Skeletal muscle cell (primary cell): ENCODE results near the gene SAMM50.
"Not testable (repeated sequence)": the region's sequence is repeated elsewhere in the genome, so short reads cannot be mapped to it uniquely, and the experiment has no call there.

Source experiments
- DNase-seq: peaks from one replicate; pipeline ENCODE4 v3.0.0-alpha.2; 2010; ENCODE audit warnings: low read depth
- H3K4me3 ChIP-seq: 2 replicates; pipeline ENCODE4 v1.5.1; 2011; ENCODE audit warnings: low read depth, mild to moderate bottlenecking, control low read depth, low read length, moderate library complexity

Gene SAMM50

DNA sequence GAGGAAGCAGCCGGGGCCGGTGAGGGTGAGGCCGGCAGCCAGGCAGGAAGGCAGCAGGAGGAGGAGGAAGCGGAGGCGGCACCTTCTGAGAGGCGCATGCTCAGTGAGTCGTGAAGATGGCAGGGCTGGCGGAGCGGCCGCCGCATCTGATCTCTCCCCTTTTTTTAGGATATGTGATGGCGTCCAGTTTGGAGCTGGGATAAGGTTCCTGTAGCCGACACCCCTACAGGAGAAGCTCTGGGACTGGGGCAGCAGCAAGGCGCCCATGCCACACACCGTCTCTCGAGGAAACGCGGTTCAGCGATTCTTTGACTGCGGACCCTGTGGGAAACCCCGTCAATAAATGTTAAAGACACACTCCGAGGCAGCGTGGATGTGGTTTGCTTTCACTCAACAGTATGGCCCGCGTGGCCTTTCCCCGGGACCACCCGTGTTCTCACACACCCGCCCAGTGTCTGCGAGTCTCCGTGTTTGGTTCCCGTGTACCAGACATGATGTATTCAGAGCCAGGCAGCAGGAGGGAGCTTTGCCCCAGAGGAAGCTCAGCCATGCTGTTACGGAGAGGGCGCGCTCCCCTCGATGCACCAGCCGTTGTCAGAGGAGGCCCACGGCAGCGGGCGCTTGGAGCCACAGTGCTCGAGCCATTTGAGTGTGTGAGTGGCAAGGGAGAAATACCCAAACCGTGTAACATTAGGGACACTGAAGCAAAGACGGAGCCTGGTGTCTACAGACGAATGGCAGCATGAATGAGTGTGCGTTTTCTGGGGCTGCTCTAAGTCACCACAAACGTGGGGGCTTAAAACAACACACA, 41.1 kb downstream of the SAMM50 start:
- DNase-seq, result no peak
- no peak overlapping the region for H3K4me3 ChIP-seq

DNA sequence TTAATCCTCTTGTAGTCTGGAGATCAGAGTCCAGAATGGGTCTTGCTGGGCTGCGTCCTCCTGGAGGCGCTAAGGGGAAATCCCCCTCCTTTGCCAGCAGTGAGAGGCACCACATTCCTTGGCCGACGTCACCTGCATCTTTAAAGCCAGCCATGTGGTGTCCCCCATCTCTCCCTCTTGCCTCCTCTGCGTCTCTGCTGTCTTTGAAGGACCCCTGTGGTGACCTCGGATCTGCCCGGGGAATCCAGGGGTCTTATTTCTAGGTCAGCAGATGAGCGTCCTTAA, 41.7 kb downstream of the SAMM50 start:
- no peak overlapping the region for H3K4me3 ChIP-seq
- no peak for DNase-seq

DNA sequence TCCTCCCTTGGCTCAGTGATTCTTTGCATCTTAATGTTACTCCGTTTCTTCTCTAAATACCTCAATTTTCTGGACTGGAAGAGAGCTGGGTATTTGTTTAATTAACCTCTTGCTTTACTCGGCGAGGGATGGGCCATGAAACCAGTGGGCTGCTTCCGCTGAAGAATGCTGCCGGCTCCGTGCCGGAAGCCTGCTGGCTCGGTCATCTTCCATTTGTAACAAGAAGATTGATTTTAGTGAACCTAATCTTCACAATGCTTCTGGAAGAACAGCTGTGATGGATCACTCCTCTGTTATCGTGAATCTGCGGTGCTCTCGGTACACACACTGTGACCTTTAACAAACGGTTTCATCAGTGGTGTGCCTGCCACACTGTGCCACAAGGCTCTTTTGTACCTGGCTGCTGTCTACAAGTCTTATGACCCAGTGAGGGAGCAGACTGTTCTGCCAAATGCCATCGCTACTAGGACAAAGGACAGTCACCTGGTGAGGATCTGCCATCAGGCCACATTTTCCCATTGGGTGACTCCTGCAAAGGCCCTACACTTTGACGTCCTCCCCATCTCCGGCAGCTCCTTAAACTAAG, 43.5 kb downstream of the SAMM50 start:
- H3K4me3 ChIP-seq, result no peak overlapping the region
- no peak for DNase-seq

DNA sequence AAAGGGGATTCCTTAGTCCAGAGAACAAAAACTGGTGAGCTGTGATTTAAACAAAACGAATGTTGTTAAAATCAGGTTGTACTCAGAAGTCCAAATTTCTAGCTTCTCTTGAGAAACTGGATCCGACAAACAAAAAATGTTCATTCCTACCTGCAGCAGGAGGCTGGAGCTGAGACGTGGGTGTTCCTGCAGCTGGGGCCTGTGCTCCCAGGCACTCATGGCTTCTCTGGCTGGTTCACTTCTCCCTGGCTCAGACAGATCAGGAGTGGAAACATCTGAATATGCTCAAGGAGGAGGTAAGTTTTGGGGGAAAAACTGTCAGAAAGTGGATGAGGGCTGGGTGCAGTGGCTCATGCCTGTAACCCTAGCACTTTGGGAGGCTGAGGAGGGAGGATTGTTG, 44.1 kb downstream of the SAMM50 start:
- DNase-seq, result no peak
- no peak overlapping the region for H3K4me3 ChIP-seq

DNA sequence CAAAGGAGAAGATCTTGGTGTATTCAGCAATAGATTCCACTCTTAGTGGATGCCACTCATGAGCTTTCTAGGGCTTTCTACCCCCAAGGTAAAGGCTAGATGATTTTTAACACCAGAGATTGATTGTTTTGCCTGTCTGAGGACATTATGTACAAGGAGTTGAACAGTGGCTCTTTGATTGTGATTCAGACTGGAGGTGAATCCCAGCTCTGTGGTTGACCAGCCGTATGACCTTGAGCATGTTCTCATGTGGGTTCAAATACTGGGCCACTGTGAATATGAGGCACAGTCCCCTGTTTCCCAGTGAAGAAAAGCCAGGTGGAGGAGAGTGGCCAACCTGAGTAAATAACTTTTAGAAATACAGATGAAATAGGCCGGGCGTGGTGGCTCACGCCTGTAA, 44.9 kb downstream of the SAMM50 start:
- H3K4me3 ChIP-seq, result no peak overlapping the region
- no peak for DNase-seq

DNA sequence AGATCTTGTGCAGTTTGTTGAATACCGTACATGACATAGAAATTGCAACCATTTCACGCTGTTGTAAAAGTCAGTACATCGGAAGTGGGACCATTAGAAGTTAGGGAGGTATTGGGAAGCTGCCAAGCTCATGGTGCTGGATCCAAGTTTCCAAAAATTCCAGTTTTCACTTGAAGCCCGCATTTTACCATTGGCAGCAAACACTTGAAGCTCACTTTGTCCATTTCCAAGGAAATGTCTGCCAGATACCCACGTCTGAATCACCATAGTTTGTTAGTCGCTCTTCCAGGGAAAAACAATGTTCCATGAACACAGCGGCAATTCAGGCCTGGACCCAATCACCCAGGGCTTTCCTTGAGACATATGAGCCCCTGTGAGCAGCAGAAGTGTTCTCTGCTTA, 46.3 kb downstream of the SAMM50 start:
- no peak overlapping the region for H3K4me3 ChIP-seq
- DNase-seq, result no peak

DNA sequence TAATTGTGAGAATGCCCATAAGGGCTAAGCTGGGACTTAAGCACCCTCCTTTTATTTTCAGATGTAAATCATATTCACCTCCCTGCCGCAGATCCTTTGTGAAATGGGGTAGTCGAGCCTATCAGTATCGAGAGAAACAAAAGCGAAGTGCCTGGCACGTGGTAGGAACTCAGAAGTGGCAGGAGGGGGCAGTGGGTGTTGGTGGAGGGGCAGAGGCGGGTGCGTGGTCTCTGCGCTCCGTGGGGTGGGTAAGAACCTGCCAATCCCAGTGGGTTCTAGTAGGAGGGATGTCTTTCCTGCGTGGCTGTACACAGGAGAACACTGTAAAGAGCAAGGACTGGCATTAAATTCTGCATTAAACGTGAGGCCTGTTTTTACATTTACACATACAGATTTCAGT, 47.1 kb downstream of the SAMM50 start:
- H3K4me3 ChIP-seq, result no peak overlapping the region
- no peak for DNase-seq

DNA sequence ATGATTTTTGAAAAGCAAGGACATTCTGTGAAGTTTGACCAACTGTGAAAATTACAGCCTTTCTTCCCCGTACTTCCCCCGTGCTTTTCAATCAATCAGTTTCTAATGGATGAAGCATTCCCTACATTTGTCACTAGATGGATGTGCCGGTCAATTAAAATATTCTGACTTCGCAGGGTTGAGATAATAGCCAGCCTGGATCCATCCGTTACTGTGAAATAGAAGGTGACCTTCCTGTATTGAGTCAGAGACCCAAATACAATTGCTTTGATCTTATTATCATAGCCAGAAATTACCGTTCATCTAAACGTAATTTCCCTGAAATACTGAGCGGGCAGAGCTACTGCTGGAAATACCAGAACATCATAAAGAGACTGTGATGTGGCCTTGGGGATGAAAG, 47.8 kb downstream of the SAMM50 start:
- no peak overlapping the region for H3K4me3 ChIP-seq
- DNase-seq, result no peak

DNA sequence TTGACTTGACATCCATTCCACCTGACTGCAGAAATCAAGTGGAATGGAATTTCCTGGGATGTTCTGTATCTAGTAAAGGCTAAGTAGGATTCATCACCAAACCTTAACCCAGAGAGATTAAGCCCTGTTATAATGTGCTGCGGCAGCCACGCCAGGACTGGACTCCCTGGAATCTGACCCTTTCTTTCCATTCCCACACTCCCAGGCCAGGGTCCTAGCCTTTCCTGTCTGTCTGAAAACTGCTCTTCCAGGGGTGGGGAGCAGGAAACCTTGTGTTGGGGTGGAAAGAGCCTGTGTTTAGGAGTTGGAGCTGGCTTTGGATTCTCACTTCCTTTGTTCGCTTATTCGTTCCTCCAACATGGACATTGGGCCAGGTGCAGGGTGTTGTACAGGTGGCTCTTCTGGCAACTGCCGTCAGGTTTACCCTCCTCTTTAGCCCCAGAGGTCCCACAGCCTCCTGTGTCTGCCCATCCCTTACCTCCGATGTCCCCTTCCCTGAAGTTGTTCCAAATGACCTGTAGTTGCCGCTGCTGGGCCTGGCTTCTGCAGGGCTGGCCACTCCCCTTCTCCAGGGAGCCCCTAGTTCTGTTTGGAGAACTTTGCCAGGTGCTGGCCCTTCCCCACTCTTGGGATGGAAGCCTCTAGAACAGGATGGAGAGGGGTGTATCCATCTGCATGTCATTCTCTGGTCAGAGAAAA, 48.3 kb downstream of the SAMM50 start:
- H3K4me3 ChIP-seq, result no peak overlapping the region
- no peak for DNase-seq

DNA sequence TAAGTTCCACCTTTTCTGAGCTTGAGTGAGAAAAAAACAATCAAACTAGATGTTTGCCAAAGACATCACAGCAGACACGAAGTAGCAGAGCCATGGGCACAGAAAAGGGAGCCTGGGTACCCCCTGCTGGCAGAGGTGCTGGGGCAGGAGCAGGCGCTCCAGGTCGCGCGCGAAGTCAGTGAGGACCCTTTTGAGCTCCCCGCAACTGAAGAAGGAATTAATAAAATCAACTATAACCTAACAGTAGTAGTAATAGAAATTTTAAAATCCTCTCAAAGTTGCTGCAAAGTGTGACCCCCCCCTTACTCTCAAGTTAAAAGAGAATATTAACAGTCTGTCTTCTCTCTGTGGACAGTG, 48.8 kb downstream of the SAMM50 start:
- DNase-seq, result no peak
- H3K4me3 ChIP-seq, result no peak overlapping the region

DNA sequence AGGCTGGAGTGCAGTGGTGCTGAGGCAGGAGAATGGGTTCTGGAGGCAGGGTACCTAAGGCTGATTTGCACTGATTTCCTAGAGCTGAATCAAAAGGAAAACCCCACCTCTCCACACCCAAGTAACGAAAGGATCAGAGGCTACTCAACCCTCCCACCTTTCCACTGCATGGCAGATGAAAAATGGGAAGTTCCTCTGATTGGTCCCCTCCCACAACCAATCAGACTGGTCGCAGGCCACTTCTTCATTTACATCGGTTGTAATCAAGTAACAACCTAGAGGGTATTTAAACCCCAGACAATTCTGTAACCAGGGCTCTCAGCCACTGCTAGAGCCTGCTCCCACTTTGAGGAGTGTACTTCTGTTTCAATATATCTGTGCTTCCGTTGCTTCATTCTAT, 50.3 kb downstream of the SAMM50 start:
- no peak for DNase-seq

DNA sequence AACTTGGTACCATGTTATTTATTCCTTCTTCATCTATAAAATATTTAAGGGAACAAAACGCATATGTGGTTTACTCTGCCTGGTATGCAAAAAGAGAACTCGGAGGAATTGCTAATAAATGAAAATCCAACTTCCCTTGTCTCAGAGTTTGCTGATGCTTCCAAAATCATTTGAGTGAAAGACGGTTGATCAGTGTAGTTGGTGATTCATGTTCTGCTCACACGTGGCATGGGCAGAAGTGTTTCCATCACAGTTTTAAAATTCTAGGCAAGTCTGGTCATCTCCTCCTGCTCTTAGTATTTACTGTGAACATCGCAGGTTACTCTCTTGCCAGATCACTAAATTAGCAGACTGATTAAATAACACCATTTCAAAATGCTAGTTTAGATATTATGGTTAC, 56.9 kb downstream of the SAMM50 start:
- no peak for DNase-seq

More for the DNA sequence above, 50.3 kb downstream of the SAMM50 start:
- H3K4me3 ChIP-seq, result no peak overlapping the region

DNA sequence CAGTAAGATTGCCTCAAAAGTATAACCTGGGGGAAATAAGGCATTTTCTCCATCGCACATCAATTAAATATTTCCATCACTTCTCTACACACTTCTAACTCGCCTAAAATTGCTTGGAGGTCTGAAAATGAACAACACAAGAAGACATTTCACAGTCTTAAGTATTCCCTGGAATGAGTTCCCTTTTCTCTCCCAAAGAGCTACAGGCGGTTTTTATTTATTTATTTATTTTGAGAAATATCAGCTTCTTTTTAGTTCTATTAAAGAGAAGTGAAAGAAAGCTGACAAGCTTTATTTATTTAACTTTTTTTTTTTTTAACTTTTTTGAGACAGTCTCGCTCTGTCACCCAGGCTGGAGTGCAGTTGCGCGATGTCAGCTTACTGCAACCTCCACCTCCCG, 57.3 kb downstream of the SAMM50 start:
- H3K4me3 ChIP-seq, result no peak overlapping the region
- no peak for DNase-seq

More for the DNA sequence above, 56.9 kb downstream of the SAMM50 start:
- H3K4me3 ChIP-seq, result no peak overlapping the region

DNA sequence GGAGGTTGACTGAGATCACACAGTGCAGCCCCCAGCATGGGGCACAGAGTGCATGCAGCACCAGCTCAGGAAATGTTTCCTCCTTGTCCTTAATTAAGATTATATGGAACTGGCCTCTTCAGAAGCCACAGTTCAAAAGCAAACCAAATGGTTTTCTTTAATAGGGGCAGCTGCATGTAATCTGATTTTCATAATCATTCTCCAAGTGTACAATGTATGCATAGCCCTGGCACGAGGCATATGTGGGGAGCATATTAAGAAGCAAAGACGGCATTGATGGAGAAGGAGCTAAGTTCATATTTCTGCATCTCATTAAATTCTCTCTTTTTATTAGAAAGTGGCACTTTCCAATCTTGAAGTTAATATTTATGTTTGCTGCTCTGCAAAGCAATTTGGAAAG, 59.0 kb downstream of the SAMM50 start:
- H3K4me3 ChIP-seq, result no peak overlapping the region
- no peak for DNase-seq

DNA sequence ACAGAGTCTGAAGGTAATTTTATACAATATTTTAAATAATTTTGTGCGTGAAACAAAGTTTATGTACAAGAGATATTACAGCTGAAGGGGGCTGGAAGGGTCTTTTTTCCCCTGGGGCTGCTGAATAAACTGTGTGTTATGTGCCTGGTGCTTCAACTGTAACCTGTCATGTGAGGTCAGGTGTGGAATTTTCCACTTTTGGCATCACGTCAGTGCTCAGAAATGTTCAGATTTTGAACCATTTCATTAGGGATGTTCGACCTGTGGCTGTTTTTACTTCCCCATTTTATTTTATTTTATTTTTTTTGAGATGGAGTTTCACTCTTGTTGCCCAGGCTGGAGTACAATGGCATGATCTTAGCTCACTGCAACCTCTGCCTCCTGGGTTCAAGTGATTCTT, 61.3 kb downstream of the SAMM50 start:
- DNase-seq, result not testable (repeated sequence)

DNA sequence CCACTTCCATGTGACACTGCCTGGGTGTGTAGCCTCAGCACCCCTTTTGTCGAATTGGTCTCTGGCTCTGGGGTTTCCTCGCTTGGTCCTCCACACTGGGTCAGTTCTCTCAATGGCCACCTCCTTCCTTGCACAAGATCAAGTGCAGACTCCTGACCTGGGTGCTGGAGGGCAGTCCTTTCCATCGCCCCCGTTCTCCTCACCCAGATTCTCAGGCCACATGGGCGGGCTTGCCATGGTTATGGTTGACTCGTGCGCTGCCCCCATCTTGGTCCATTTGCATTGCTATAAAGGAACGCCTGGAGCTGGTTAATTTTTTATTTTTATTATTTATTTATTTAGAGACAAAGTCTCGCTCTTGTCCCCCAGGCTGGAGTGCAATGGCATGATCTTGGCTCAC, 63.4 kb downstream of the SAMM50 start:
- H3K4me3 ChIP-seq, result no peak overlapping the region
- DNase-seq, result no peak

More for the DNA sequence above, 61.3 kb downstream of the SAMM50 start:
- H3K4me3 ChIP-seq, result not testable (repeated sequence)

DNA sequence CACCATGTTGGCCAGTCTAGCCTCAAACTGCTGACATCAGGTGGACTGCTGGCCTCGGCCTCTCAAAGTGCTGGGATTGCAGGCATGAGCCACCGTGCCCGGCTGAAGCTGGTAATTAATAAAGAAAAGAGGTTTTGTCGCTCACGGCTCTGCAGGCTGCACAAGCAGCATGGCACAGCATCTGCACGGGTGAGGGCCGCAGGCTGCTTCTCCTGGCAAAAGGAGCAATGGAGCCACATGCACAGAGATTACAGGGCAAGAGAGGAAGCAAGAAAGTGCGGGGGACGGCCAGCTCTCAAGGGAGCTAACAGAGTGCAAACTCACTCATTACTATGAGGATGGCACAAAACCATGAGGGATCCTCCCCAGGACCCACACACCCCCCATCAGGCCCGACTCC, 64.2 kb downstream of the SAMM50 start:
- no peak for DNase-seq
- H3K4me3 ChIP-seq, result no peak overlapping the region

DNA sequence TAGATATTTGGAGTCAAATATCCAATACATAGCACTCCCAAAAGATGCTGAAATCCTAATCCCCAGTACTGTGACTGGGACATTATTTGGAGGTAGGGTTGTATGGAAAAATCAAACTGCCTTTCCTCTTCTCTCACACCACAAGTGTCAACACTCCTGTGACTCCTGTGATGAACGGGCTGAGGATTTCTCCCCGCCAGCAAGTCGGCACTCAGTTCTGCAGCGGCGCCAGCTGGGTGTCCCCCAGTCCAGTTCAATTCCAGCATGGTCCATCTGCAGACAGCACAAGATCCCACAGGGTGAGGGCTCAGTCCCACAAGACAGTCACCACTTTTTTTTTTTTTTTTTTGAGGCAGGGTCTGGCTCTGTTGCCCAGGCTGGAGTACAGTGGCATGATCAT, 64.6 kb downstream of the SAMM50 start:
- H3K4me3 ChIP-seq, result no peak overlapping the region
- no peak for DNase-seq

DNA sequence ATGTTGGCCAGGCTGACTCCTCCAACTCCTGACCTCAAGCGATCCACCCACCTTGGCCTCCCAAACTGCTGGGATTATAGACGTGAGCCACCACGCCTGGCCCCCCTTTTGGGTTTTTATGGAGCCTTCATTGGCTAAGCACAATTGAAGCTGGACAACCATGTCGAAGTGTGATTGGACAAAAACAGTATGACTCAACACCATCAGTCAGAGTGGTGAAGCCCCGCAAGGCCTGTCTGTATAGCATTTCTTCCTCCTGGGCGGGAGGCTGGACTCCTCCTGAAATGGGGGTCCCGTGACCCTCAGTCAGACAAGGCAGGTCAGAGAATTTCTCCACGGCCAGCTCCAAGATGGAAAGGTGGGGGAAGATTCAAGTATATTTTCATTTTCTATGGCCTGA, 65.7 kb downstream of the SAMM50 start:
- H3K4me3 ChIP-seq, result no peak overlapping the region
- DNase-seq, result no peak

DNA sequence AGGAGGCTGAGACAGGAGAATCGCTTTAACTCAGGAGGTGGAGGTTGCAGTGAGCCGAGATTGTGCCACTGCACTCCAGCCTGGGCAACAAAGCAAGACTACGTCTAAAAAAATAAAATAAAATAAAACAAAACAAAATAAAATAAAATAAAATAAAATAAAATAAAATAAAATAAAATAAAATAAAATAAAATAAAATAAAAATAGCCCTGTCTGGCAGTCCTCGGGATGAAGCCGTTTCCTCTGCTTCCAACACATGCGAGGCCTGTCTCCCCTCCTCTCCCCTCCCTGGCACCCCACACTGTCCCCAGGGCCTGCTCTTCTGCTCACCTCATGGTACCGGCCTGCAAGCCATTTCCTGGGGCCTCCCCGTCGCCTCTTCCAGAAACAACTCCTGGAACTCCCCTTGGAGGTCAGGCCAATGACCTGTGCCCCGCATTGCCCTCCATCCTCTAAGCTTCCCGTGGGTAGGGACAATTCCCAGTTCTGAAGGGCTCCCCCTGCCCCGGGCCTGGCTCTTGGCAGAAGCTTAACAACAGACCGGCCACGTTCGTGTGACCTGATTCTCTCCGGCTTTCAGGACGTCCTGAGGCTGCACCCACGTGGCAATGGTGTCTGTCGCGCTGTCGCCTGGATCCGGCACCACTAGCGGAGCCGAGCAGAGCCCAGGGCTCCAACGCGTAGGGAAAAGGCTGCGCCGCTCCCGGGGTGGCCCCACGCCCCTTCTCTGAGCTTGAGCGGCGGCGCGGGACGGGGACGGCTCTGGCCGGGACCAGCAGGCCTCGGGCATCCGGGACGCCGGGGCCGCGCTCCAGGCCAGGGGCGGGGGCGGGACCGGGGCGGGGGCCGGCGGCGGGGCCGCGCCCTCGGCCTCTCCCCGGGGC, 68.4 kb downstream of the SAMM50 start:
- DNase-seq, result no peak
- peak overlapping the region; percentile 65 for H3K4me3 ChIP-seq
